ENCODE data around the gene DYSF. TPM values are rescaled to one million over a fixed set of nuclear protein-coding genes. Genes with fewer than 3 reads are reported as not detected.

The DYSF gene
- total RNA-seq, 1 experiment from 2014 or later: 0.31 TPM

GRCh38 chr2:71629771-71630453 lies 176.6 kb downstream of the DYSF start:
- TF ChIP-seq, protein P1, sequence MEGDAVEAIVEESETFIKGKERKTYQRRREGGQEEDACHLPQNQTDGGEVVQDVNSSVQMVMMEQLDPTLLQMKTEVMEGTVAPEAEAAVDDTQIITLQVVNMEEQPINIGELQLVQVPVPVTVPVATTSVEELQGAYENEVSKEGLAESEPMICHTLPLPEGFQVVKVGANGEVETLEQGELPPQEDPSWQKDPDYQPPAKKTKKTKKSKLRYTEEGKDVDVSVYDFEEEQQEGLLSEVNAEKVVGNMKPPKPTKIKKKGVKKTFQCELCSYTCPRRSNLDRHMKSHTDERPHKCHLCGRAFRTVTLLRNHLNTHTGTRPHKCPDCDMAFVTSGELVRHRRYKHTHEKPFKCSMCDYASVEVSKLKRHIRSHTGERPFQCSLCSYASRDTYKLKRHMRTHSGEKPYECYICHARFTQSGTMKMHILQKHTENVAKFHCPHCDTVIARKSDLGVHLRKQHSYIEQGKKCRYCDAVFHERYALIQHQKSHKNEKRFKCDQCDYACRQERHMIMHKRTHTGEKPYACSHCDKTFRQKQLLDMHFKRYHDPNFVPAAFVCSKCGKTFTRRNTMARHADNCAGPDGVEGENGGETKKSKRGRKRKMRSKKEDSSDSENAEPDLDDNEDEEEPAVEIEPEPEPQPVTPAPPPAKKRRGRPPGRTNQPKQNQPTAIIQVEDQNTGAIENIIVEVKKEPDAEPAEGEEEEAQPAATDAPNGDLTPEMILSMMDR (IDR thresholded peaks at IDR 0.05): no peak
- TF ChIP-seq POLR2AphosphoS5 (IDR thresholded peaks at IDR 0.05; ENCODE audit: low read depth, low read length): no peak
- TF ChIP-seq, protein P2, sequence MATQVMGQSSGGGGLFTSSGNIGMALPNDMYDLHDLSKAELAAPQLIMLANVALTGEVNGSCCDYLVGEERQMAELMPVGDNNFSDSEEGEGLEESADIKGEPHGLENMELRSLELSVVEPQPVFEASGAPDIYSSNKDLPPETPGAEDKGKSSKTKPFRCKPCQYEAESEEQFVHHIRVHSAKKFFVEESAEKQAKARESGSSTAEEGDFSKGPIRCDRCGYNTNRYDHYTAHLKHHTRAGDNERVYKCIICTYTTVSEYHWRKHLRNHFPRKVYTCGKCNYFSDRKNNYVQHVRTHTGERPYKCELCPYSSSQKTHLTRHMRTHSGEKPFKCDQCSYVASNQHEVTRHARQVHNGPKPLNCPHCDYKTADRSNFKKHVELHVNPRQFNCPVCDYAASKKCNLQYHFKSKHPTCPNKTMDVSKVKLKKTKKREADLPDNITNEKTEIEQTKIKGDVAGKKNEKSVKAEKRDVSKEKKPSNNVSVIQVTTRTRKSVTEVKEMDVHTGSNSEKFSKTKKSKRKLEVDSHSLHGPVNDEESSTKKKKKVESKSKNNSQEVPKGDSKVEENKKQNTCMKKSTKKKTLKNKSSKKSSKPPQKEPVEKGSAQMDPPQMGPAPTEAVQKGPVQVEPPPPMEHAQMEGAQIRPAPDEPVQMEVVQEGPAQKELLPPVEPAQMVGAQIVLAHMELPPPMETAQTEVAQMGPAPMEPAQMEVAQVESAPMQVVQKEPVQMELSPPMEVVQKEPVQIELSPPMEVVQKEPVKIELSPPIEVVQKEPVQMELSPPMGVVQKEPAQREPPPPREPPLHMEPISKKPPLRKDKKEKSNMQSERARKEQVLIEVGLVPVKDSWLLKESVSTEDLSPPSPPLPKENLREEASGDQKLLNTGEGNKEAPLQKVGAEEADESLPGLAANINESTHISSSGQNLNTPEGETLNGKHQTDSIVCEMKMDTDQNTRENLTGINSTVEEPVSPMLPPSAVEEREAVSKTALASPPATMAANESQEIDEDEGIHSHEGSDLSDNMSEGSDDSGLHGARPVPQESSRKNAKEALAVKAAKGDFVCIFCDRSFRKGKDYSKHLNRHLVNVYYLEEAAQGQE (IDR thresholded peaks at IDR 0.05; ENCODE audit: insufficient read depth in 1 of 2, low read depth in 2 of 2, low read length in 1 of 2): no peak
- no peak for TF ChIP-seq SIN3A (IDR thresholded peaks at IDR 0.05; ENCODE audit: borderline replicate concordance, insufficient read depth, low read depth, low read length)
- no peak for TF ChIP-seq TCF7L2 (IDR thresholded peaks at IDR 0.05; ENCODE audit: low read depth, low read length)
- Histone ChIP-seq H3K27ac (ENCODE audit: low read length) (no peak overlapping the region), H3K4me3 (ENCODE audit: low read depth in 2 of 2, low read length in 2 of 2) (no peak overlapping the region), H3K9me3 (ENCODE audit: control insufficient read depth, insufficient read depth, low read depth, low read length) (no peaks in the 10 kb centered on the region), H3K36me3 (ENCODE audit: control insufficient read depth, insufficient read depth, low read length) (no peaks in the 10 kb centered on the region), H3K27me3 (ENCODE audit: control insufficient read depth, insufficient read depth, low read length) (peaks cover 5% of the 10 kb centered on the region; the same call in 1 of the 2 replicates), H3K4me1 (ENCODE audit: control insufficient read depth, insufficient read depth, low read length) (no peaks in the 10 kb centered on the region)
- DNase-seq (ENCODE audit: low read depth, low spot score): no peak
- ATAC-seq: no peak
- BruUV-seq (replicated peaks): no TSS peak
- ChIA-PET CTCF (no interaction called here), POLR2A (no interaction called here)
- in situ Hi-C loops (cut with HindIII; ENCODE audit: low pct_unique_long_range_greater_than_20kb, low sequenced_read_pairs): no loop called here
- intact Hi-C loops (cut with micrococcal nuclease; ENCODE audit: unreplicated experiment): no loop called here

- Histone ChIP-seq H3K9me3 (ENCODE audit: control insufficient read depth, insufficient read depth, low read depth, low read length) (no peaks in the 10 kb centered on the region), H3K27ac (ENCODE audit: low read length) (no peak overlapping the region), H3K4me1 (ENCODE audit: control insufficient read depth, insufficient read depth, low read length) (no peaks in the 10 kb centered on the region), H3K4me3 (ENCODE audit: low read depth in 2 of 2, low read length in 2 of 2) (no peak overlapping the region), H3K36me3 (ENCODE audit: control insufficient read depth, insufficient read depth, low read length) (no peaks in the 10 kb centered on the region), H3K27me3 (ENCODE audit: control insufficient read depth, insufficient read depth, low read length) (peaks cover 2% of the 10 kb centered on the region; the same call in 1 of the 2 replicates)
- ChIA-PET POLR2A (no interaction called here), CTCF (no interaction called here)
- intact Hi-C loops (cut with micrococcal nuclease; ENCODE audit: unreplicated experiment) (no loop called here), in situ Hi-C loops (cut with HindIII; ENCODE audit: low pct_unique_long_range_greater_than_20kb, low sequenced_read_pairs) (no loop called here)
- TF ChIP-seq, protein P1 (IDR thresholded peaks at IDR 0.05): no peak
- no peak for TF ChIP-seq POLR2AphosphoS5 (IDR thresholded peaks at IDR 0.05; ENCODE audit: low read depth, low read length)
- TF ChIP-seq, protein P2 (IDR thresholded peaks at IDR 0.05; ENCODE audit: insufficient read depth in 1 of 2, low read depth in 2 of 2, low read length in 1 of 2): no peak
- no peak for TF ChIP-seq TCF7L2 (IDR thresholded peaks at IDR 0.05; ENCODE audit: low read depth, low read length)
- TF ChIP-seq SIN3A (IDR thresholded peaks at IDR 0.05; ENCODE audit: borderline replicate concordance, insufficient read depth, low read depth, low read length): no peak
- no TSS peak for BruUV-seq (replicated peaks)
- DNase-seq (ENCODE audit: low read depth, low spot score) (no peak), ATAC-seq (no peak)
These were observed 177.3 kb downstream of the DYSF start for GRCh38 chr2:71630454-71631328.
